Fibroblast of pulmonary artery (primary cell): ENCODE measurements around the gene PBRM1.

ENCODE experiments used
- DNase-seq: peaks from one replicate; pipeline ENCODE4 v3.0.0-alpha.2; 2010; ENCODE audit warnings: low read depth
- H3K4me3 ChIP-seq: replicated peaks from 2 replicates; pipeline ENCODE4 v1.5.1; 2011; ENCODE audit warnings: low read depth, mild to moderate bottlenecking, control low read depth, low read length, moderate library complexity
- CTCF ChIP-seq: IDR thresholded peaks from 2 replicates; pipeline ENCODE4 v1.5.1; 2011; ENCODE audit warnings: mild to moderate bottlenecking, control low read depth, low read length, inconsistent platforms; ENCODE audit errors: missing control alignments

Gene PBRM1

GRCh38 chr3:52558436-52558835 is 127.3 kb downstream of the PBRM1 start:
- DNase-seq: no peak
- no peak overlapping the region for H3K4me3 ChIP-seq
- no peak for TF ChIP-seq CTCF

GRCh38 chr3:52557011-52557960 is 128.4 kb downstream of the PBRM1 start:
- DNase-seq: no peak
- no peak overlapping the region for H3K4me3 ChIP-seq

GRCh38 chr3:52555056-52555455 is 130.7 kb downstream of the PBRM1 start:
- H3K4me3 ChIP-seq: no peak overlapping the region
- no peak for TF ChIP-seq CTCF
- DNase-seq: no peak

More at GRCh38 chr3:52557011-52557960, 128.4 kb downstream of the PBRM1 start:
- TF ChIP-seq CTCF: no peak

- no peak overlapping the region for H3K4me3 ChIP-seq
- no peak for TF ChIP-seq CTCF
- DNase-seq: no peak
Measured at GRCh38 chr3:52554026-52554755, 131.5 kb downstream of the PBRM1 start.

- no peak for DNase-seq
- TF ChIP-seq CTCF: no peak
- no peak overlapping the region for H3K4me3 ChIP-seq
Measured at GRCh38 chr3:52552089-52552488, 133.6 kb downstream of the PBRM1 start.

GRCh38 chr3:52551118-52551517 is 134.6 kb downstream of the PBRM1 start:
- no peak for TF ChIP-seq CTCF
- no peak for DNase-seq

More at GRCh38 chr3:52551118-52551517, 134.6 kb downstream of the PBRM1 start:
- no peak overlapping the region for H3K4me3 ChIP-seq
